Skeletal muscle tissue (tissue), 4 donors: Measurements from ENCODE around the gene SLC6A11. TPM values are rescaled to one million over a fixed set of nuclear protein-coding genes. Genes with fewer than 3 reads are reported as not detected.

ENCODE experiments used
- H3K27ac ChIP-seq: one replicate; pipeline ENCODE4 v1.7.0; 2013; ENCODE audit warnings: mild to moderate bottlenecking, low read depth, low read length, inconsistent platforms
- H3K27me3 ChIP-seq, 3 donors: one replicate each; pipeline ENCODE4 v1.7.0; 2013; ENCODE audit warnings: low read length in 3 of 3; ENCODE audit not compliant: control insufficient read depth in 3 of 3, insufficient read depth in 3 of 3
- H3K36me3 ChIP-seq, 3 donors: one replicate each; pipeline ENCODE4 v1.7.0; 2013; ENCODE audit warnings: low read length in 3 of 3; ENCODE audit not compliant: control insufficient read depth in 3 of 3, insufficient read depth in 3 of 3
- H3K4me1 ChIP-seq, 3 donors: one replicate each; pipeline ENCODE4 v1.7.0; 2013; ENCODE audit warnings: low read length in 3 of 3, mild to moderate bottlenecking in 3 of 3; ENCODE audit not compliant: control insufficient read depth in 3 of 3, insufficient read depth in 3 of 3
- H3K4me3 ChIP-seq, 3 donors: one replicate each; pipeline ENCODE4 v1.7.0; 2013; ENCODE audit warnings: low read length in 3 of 3
- H3K9ac ChIP-seq, 3 donors: one replicate each; pipeline ENCODE4 v1.7.0; 2013; ENCODE audit warnings: low read length in 3 of 3, mild to moderate bottlenecking in 3 of 3, moderate library complexity in 2 of 3, low read depth in 1 of 3
- H3K9me3 ChIP-seq, 3 donors: one replicate each; pipeline ENCODE4 v1.7.0; 2013; ENCODE audit warnings: low read length in 3 of 3; ENCODE audit not compliant: control insufficient read depth in 3 of 3
- total RNA-seq: library from RNA; depleted of rRNA; stranded (reverse); fragments of >200 nt; gene quantifications from one replicate; pipeline ENCODE4 v1.2.3, GENCODE V29; 2014
- donor health status: Osteomylitis.

The SLC6A11 gene
- total RNA-seq, 1 donor from 2014 or later: not detected

DNA sequence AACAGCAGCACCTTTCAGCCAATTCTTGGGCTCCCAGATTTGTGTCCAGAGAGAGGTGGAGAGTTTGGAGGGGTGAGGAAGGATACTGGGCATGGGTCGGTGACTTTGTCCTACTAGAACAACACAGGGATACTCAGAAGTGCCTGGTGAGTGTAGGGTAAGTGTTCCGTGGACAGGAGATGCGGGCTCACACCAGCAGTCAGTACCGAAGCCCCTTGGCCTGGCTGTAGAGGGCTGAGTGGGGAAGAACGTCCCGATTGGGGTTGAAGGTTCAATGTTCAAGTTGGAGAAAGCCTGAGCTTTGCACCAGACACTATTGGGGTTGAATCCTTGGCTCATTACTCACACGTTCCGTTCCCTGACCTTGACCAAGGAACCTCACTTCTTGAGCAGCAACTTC, 40.8 kb upstream of the SLC6A11 start:
- Histone ChIP-seq H3K4me1 (no peaks in the 10 kb centered on the region), H3K9ac (no peak overlapping the region), H3K4me3 (no peak overlapping the region), H3K27me3 (peaks cover 19 to 56% (median 29%) of the 10 kb centered on the region in 3 donors), H3K27ac (no peak overlapping the region), H3K9me3 (peaks cover 0 to 3% (median 0%) of the 10 kb centered on the region in 3 donors), H3K36me3 (no peaks in the 10 kb centered on the region)

GRCh38 chr3:10775828-10776227, 40.2 kb upstream of the SLC6A11 start:
- H3K4me1 ChIP-seq: no peaks in the 10 kb centered on the region
- H3K9me3 ChIP-seq: peaks cover 0 to 3% (median 0%) of the 10 kb centered on the region in 3 donors
- H3K27ac ChIP-seq: no peak overlapping the region
- no peak overlapping the region for H3K4me3 ChIP-seq
- H3K36me3 ChIP-seq: no peaks in the 10 kb centered on the region
- H3K9ac ChIP-seq: no peak overlapping the region
- H3K27me3 ChIP-seq: peaks cover 19 to 56% (median 26%) of the 10 kb centered on the region in 3 donors

GRCh38 chr3:10777627-10778026, 38.4 kb upstream of the SLC6A11 start:
- Histone ChIP-seq H3K9me3 (peaks cover 0 to 3% (median 0%) of the 10 kb centered on the region in 3 donors), H3K27ac (no peak overlapping the region), H3K4me3 (no peak overlapping the region), H3K27me3 (peaks cover 16 to 47% (median 18%) of the 10 kb centered on the region in 3 donors), H3K36me3 (no peaks in the 10 kb centered on the region), H3K4me1 (no peaks in the 10 kb centered on the region), H3K9ac (no peak overlapping the region)

GRCh38 chr3:10778492-10779292, 37.3 kb upstream of the SLC6A11 start:
- no peaks in the 10 kb centered on the region for H3K4me1 ChIP-seq
- H3K9me3 ChIP-seq: peaks cover 0 to 3% (median 0%) of the 10 kb centered on the region in 3 donors
- peaks cover 11 to 39% (median 13%) of the 10 kb centered on the region in 3 donors for H3K27me3 ChIP-seq
- no peaks in the 10 kb centered on the region for H3K36me3 ChIP-seq
- no peak overlapping the region for H3K27ac ChIP-seq
- no peak overlapping the region for H3K9ac ChIP-seq
- no peak overlapping the region for H3K4me3 ChIP-seq

GRCh38 chr3:10779293-10779805, 36.7 kb upstream of the SLC6A11 start:
- H3K9ac ChIP-seq: no peak overlapping the region
- H3K4me1 ChIP-seq: no peaks in the 10 kb centered on the region
- no peaks in the 10 kb centered on the region for H3K9me3 ChIP-seq
- H3K27me3 ChIP-seq: peaks cover 6 to 36% (median 11%) of the 10 kb centered on the region in 3 donors
- no peak overlapping the region for H3K4me3 ChIP-seq
- H3K36me3 ChIP-seq: no peaks in the 10 kb centered on the region
- H3K27ac ChIP-seq: no peak overlapping the region

DNA sequence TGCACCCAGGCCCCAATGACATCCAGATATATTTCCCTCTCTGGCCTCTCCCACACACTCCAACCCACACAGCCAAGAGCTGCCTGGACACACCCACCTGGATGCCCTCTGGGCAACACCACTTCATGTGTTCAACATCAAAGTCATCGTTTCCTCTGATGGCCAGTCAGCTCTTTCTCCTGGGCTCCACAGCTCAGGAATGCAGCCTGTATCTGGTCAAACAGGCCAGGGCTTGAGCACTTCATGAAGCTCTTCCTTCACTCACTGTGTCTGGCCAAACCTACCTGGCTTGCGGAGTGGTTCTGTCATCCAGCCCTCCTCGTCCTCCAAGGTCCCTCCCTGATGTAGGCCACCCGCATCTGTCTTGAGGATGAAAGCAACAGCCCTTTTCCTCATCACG, 35.8 kb upstream of the SLC6A11 start:
- Histone ChIP-seq H3K4me3 (no peak overlapping the region), H3K9ac (no peak overlapping the region), H3K4me1 (no peaks in the 10 kb centered on the region), H3K27me3 (peaks cover 2 to 32% (median 8%) of the 10 kb centered on the region in 3 donors), H3K9me3 (no peaks in the 10 kb centered on the region), H3K36me3 (no peaks in the 10 kb centered on the region), H3K27ac (no peak overlapping the region)

- Histone ChIP-seq H3K9me3 (no peaks in the 10 kb centered on the region), H3K27me3 (peaks cover 2 to 26% (median 8%) of the 10 kb centered on the region in 3 donors), H3K36me3 (no peaks in the 10 kb centered on the region), H3K4me3 (no peak overlapping the region), H3K27ac (no peak overlapping the region), H3K4me1 (no peaks in the 10 kb centered on the region), H3K9ac (no peak overlapping the region)
Observed at GRCh38 chr3:10780922-10781321, 35.1 kb upstream of the SLC6A11 start.

DNA sequence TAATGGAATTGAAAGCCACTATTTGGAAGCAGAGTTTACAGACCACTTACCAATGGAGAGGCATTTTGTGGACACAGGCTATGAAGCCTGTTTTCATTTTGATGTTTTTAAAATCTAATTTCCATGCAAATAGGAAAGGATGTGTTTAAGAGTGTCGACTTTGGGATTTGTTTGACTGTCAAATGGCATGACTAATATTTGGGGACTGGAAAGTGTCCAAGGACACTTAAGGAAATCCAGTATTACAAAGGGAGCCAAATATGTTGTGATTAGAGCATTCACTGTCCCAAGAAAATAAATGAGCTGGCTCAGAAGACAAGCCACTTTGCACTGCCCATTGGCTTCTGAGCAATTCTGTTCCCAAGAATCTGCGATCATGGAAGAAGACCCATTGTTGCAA, 34.0 kb upstream of the SLC6A11 start:
- no peak overlapping the region for H3K9ac ChIP-seq
- H3K4me3 ChIP-seq: no peak overlapping the region
- H3K27me3 ChIP-seq: peaks cover 2 to 23% (median 8%) of the 10 kb centered on the region in 3 donors
- H3K27ac ChIP-seq: no peak overlapping the region
- H3K4me1 ChIP-seq: no peaks in the 10 kb centered on the region
- no peaks in the 10 kb centered on the region for H3K36me3 ChIP-seq
- no peaks in the 10 kb centered on the region for H3K9me3 ChIP-seq

- no peaks in the 10 kb centered on the region for H3K9me3 ChIP-seq
- H3K9ac ChIP-seq: no peak overlapping the region
- no peak overlapping the region for H3K27ac ChIP-seq
- no peaks in the 10 kb centered on the region for H3K36me3 ChIP-seq
- H3K4me3 ChIP-seq: no peak overlapping the region
- no peaks in the 10 kb centered on the region for H3K4me1 ChIP-seq
- H3K27me3 ChIP-seq: peaks cover 3 to 14% (median 4%) of the 10 kb centered on the region in 3 donors
Observed at GRCh38 chr3:10783360-10784351, 32.4 kb upstream of the SLC6A11 start.
